HG03159 (cell line): Measurements from ENCODE around the gene EXT2.

Experiments used
- ATAC-seq: cut with Tn5 transposase; IDR thresholded peaks from one replicate; pipeline ENCODE4 v1.9.1; 2021; ENCODE audit warnings: mild to moderate bottlenecking, moderate library complexity; ENCODE audit not compliant: unreplicated experiment

The EXT2 gene

DNA sequence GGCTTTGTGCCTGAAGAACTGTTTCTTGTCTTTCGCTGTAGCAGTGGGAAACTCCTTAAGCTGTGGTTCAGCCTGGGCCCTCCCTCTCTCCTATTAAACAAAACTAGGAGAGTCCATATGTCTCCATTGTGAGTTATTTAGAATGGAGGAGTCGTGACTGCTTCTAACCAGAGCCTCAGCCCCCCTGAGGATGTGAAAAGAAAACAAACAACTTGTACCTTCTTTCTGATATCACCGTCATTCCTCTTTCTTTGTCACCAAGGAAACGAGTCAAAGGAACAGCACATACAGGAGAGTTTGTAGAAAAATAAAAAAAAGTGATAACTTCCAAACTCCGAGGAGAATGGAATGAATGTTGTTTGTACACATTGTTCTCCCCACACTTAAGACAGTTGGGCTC lies 11.6 kb upstream of the EXT2 start:
- ATAC-seq, result no peak

DNA sequence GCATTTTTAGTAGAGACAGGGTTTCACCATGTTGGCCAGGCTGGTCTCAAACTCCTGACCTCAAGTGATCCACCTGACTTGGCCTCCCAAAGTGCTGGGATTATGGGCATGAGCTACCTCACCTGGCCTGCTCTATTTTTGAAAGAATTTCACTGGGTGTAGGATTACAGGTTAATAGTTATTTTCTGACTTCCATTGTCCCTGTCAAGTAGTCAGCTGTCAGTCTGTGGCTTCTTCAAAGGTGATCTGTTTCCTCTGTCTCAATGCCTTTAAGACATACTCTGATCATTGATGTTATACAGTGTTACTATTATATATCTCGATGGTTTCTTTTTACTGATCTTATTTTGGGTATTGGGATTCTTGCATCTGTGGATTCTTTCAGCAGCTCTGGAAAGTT lies 10.1 kb upstream of the EXT2 start:
- no peak for ATAC-seq

DNA sequence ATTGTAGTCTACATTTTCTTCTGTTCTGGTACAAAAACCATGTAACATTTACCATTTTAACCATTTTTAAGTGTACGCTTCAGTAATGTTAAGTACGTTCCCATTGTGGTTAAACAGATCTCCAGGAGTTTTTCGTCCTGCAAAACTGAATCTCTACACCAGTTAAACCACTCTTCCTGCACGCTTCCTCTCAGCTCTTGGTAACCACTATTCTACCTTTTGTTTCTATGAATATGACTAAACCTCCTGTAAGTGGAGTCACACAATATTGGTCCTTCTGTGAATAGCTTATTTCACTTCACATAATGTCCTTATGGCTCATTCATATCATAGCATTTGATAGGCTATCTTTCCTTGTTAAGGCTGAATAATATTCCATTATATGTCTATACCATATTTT lies 7.1 kb upstream of the EXT2 start:
- no peak for ATAC-seq

DNA sequence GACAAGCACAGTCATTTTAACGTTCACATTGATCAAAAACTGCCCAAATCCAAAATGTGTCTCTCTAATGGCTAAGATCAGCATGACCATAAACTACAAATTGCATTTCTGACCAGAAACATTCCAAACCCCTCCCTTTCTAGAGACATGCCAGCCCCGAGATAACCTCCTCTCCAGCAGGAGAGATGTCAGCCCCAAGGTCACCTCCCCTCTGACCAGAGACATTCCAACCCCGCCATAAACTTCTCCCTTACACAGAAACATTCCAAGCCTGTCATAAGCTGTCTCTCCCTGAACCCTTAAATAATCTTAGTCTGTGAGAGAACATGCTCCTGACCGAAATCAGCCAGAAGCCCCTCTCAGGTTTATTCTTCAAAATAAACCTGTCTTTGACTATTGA lies 6.6 kb upstream of the EXT2 start:
- no peak for ATAC-seq

DNA sequence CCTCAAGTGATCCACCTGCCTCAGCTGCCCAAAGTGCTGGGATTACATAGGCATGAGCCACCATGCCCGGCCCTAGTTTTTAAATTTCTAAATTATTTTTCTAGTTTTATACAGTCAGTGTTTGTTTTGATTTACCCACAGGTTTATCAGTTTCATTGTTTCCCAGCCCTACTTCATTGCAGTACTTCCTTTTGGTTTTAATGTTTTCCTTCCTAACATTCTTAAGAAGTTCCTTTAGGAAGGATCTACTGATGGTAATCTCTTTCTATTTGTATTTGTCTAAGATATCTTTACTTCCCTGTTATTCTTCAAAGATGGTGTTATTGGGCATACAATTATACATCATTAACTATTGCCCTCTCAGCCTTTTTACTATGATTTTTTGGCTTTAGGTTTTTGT lies 4.9 kb upstream of the EXT2 start:
- ATAC-seq, result no peak

DNA sequence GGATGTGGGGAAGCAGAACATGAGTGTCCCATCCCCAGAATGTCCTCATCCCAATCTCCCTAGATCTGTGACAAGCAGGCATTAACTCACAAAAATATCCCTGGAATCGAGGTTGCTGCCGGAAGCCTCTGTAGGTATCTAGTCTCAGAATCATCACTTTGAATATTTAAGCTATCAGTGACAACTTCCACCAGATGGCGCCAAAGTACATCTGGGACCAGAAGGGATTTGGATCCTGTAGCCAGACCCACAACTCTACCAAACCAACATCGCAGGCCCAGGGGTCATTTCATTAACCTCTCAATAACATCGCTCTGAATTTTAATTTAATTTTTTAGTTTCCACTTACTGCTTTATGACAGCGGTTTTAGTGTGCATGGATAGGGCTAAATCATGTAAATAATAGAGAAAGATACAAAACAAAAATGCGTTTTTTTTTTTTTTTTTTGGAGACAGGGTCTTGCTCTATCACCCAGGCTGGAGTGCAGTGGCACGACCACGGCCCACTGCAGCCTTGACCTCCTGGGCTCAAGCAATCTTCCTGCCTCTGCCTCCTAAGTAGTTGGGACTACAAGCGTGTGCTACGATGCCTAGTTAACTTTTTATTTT lies 1.1 kb upstream of the EXT2 start:
- ATAC-seq, result peak; percentile 38

DNA sequence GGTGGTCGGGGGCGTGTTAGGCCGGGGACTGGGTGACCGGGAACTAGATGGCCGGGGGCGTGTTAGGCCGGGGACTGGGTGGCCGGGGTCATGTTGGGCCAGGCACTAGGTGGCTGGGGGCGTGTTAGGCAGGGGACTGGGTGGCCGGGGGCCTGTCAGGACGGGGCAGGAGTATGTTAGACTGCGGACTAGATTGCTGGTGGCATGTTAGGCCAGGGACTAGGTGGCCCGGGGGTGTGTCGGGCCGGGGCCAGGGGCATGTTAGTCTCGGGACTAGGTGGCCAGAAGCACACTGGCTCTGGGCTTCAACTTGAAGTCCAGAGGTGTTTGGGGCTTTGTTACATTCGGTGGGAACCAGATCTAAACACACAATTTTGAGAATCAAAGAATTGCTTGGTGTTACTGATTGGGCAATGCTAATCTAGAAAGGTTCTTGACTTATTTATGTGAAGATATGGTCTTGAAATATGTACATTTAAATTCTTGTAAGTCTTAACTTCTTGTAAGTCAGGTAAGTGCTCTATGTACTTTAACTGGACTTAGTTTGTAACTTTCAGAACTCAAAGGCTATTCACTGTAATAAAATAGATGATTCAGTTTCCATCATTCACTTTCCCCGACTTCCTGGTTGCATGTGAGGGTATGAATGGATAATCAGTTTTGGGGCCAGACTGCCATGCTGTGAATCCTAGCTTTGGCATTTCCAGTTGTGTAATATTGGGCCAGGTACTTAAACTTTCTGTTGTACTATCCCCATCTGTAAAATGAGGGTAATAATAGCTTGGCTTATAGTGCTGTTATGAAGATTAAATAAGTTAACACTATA lies 1.1 kb downstream of the EXT2 start:
- peak; percentile 8 for ATAC-seq

DNA sequence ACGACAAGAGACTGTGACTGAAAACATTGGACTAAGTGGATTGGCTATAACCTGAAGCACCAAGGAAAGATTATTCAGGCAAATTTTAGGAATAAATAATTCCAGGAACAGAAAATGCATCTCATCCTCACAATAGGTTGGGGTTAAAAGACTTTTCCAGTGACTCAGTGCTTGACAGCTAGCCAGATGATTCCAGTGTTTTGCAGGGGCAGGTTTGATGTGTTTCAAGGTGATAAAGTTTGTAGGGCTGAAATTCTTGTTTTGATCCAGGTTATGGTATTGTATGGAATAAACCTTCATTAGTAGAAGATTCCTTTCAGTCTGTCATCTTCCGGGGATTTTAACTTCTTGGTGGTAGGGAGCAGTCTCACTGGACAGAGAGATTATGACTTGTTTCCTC lies 2.3 kb downstream of the EXT2 start:
- ATAC-seq, result no peak

DNA sequence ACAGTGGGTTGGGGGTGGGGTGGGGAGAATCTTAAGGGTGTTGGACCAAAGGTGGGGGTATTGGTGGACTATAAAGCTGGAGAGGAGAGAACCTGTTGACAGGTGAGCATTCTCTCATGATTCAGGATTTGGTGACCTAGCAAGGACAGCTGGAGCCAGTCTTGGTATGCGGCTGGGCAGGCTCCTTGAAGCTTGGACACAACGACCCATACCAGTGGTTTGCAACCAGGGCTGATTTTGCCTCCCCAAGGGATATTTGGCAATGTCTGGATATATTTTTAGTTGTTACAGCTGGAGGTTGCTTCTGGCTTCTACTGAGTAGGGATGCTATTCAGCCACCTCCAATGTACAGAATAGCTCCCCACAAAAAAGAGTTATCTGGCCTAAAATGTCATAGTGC lies 5.6 kb downstream of the EXT2 start:
- ATAC-seq, result no peak

DNA sequence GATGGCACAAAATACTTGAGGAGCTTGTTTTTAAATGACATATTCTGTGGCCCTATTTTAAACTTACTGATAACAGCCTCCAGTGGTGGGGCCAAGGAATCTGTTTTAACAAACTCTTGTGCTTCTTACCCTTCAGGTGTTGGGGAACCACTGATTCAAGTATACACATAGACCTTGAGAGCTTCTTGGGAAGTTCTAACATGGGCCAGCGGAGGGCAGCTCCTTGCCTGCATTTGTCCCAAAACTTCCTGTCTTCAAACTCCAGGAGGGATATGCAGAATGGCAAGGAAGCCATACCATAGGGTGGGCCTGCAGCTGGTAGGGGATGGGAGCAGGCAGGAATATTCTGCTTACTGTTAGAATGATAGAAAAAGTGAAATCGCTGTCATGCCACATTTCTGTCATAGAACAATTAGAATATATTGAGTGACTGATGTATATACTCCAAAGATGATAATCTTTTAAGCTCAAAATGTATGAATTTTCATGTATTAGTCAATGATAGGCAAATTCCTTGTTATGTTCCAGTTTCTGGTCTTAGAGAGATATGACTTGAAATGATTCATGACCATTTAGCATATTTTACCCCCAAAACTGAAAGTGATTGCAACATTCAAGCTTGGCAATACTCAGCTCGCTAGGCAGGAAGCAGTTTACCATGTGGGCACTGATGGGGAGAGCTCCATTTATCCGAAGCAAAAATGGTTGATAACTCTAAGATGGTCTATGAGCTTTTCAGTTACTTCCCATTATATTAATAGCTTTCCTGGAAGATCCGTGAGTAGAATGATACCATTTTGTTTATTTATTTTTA lies 9.2 kb downstream of the EXT2 start:
- no peak for ATAC-seq

DNA sequence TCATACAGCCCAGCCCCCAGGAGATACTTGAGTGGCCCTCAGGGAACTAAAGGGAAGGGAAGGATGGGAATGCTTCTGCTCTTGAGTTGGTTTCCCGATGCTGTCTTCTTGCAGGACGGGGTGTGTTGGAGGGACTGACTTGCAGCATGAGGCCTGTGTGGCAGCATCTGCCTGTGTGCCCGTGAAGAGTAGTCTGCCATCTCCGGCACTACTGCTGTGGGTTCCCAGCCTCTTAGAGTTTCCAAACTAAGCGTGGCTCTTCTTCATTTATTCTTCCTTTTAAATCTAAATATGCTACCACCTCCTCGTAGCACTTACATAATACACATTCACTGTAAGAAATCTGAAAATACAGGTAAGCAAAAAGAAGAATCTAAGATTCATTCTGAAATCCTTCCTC lies 12.8 kb downstream of the EXT2 start:
- no peak for ATAC-seq

DNA sequence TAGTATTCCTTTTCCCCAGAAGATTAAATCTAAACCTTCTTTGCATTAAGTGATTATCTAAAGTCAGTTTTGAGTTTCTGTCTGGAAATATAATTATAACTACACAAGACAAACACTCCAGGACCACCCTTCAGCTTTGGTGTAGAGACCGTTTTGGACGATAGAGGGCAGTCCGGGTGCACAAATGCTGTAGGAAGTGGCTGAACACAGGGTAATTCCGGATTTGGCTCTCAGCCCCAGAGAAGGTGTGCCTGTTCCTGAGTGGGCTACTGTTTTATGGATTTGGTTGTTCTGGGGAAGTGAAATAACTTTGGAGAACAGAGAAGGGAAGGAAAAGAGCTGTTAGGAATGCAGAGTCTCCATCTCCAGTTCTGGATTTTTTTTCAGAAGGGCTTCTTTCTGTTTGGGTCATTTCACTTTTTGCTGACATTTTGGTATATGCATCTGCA lies 14.8 kb downstream of the EXT2 start:
- ATAC-seq, result peak; percentile 96

DNA sequence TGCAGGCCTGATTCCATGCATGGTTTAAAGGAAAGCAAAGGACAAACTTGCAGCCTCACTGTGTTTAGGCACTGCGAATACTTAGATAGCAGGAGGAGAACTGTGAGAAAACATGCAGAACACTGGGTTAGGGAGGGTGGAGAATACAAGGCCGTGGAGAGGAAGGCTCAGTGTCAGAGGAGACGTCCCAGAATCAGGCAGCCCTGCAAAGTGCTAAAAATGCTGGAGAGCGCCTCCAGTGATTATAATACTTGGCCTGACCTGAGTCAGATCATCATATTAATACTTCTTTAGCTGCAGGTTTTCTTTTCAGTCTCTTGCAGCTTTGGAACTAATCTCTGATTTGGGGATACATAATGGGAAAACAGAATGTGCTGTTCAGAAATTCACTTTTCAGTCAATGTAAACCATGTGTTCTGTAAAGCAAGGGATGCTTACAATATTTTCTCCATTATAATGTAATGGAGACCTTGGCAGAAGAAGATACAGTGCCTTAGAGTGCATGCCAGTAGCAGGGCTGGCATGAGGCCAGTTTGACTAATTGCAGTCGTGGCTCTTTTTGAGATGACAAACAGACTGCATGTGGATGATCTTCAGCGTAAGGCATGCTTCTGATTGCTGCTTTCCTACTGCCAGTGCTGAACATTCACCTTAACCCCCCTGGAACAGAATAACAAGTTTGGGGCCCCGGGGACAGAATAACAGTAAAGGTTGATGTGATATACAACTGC lies 16.8 kb downstream of the EXT2 start:
- ATAC-seq, result no peak

DNA sequence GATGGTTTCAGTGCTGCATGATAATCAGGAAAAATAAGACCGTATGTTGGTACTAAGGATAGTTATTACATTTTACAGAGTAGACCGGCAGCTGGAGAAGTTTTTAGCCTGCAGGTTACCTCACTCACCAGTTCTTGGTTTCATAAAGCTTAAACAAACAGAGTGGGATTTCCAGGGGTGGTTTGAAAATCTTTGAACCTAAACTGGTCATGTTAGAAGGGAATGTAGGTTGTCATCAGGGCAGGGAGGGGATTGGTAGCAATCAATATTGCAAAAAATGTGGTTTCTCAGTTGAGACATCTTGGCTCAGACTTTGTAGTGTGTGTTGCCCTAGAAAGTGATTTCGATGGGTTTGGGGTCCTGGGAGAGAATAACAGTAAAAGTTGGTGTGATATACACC lies 17.5 kb downstream of the EXT2 start:
- no peak for ATAC-seq

DNA sequence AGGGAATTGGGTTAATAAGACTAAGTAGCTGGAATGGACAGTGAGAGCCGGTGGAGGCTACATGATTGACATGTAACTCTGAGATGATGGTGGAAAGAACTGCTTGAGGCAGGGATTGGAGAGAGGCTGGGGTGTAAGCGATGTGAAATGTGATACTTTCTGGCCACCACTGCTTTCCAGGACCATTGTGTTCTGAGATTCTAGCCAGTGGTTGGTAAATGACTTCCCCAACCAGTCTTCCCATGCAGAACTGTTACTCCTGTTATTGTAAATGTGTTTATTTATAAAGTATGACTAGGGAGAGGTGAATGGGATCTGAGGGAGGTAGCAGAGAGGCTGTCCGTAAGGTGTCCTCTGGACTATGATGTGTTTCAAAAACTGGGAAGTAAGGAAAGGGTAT lies 18.1 kb downstream of the EXT2 start:
- no peak for ATAC-seq

DNA sequence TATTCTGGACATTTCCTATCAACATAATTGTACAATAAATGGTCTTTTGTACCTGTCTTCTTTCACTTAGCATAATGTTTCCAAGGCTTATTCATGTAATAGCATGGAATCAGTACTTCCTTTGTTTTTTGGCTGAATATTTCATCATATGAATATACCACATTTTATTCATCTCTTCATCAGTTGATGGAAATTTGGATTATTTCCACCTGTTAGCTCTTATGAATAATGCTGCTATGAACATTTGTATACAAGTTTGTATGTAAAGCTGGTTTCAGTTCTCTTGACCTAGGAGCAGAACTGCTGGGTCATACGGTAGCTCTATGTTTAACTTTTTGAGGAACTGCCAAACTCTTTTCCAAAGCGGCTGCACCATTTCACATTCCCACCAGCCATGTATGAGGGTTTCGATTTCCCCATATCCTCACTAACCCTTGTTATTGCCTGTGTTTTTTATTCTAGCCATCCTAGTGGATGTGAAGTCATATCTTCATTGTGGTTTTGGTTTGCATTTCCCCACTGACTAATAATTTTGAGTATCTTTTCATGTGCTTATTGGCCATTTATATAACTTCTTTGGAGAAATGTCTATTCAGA lies 20.9 kb downstream of the EXT2 start:
- no peak for ATAC-seq

DNA sequence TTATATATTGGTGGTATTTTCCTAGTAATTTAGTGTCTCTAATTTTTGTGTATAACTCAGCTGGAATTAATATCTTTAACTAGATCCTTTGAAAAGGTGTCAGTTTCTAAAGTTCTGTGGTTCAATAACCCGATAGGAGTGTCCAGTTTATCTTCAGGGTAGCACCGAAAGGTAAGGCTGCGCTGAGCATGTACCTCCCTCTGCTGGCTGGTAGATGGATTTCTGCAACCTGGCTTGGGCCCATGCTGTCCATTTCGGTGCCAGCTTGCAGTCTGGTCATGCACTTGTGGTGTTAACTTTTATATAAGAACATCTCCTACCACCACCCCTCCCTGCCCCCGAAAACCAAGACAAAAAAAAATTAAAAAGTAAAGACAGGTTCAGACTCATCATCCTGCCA lies 24.7 kb downstream of the EXT2 start:
- no peak for ATAC-seq

DNA sequence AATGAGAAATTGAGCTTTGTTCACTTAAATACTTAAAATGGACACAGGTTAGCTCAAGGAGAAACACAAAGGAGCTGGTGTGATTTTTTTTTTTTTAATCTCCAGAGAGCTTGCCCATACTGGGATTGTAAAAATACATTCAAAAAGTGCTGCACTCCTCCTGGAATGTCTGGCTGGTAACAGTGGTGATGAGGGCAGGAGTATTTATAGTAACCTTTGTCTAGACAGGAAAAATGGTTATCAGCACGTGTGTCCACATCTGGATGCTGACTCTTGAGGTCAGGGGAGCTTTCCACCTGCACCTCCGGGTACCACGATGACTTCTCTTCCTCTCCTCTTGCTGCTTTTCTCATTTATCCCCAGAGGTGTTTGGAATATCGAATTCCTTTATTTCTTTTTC lies 30.1 kb downstream of the EXT2 start:
- no peak for ATAC-seq

DNA sequence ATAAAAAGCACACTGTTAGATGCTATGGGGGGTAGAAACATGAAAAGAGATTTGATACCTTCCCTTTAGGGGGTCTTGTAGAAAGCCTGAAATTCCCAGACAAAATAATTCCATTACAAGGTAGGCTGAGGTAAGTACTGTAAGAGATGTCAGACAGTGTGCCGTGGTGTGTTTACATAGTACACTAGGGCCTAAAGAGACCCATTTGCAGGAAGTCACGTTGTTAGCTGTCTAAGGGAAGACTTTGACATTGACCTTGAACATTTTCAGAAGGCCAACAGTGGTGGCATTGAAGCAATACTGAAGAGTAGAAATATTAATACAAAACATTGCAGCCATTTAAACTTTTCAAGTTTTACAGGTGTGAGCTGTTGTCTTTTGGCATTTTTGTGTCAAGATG lies 30.8 kb downstream of the EXT2 start:
- no peak for ATAC-seq

DNA sequence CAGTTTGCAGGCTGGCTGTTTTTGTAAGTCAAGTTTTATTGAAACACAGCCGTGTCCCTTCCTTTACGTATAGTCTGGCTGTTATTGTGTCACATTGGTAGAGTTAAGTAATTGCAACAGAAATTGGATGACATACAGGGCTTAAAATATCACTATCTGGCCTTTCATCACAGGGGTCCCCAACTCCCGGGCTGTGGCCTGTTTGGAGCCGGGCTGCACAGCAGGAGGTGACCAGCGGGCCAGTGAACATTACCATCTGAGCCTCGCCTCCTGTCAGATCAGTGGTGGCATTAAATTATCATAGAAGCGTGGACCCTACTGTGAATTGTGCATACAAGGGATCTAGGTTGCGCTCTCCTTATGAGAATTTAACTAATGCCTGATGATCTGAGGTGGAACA lies 31.7 kb downstream of the EXT2 start:
- no peak for ATAC-seq

DNA sequence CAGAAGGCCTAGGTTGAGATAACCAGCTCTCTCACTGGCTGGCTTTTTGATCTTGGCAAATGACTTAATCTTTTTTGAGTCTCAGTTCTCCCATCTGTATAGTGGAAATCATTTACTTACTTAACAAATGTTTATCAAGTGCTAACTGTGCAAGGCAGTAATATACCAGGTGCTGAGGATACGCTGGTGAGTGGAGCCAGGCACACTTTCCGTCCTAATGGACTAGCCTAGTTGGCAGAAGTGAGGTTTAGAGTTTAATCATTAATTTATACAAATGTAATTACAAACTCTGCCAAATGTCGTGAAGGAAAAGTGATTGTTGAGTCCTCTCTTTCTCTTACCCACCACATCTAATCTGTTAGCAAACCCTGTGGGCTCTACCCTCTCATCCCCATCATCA lies 33.3 kb downstream of the EXT2 start:
- ATAC-seq, result no peak
